Adrenal gland (tissue), 12 donors: Measurements from ENCODE around the gene PNP. TPM values are rescaled to one million over a fixed set of nuclear protein-coding genes. Genes with fewer than 3 reads are reported as not detected.

Experiments
- DNase-seq, 7 donors: peaks; one replicate each; pipeline ENCODE4 v3.0.0-alpha.2; 2019 to 2020
- H3K27ac ChIP-seq, 5 donors: fragments of 200-600 bp; sonication (generic) in 4 of 5; 1 replicate in 3 of 5; 2 replicates in 2 of 5; pipeline versions ENCODE4 v1.5.1 to v1.8.0; 2016 to 2020; ENCODE audit warnings: mild to moderate bottlenecking in 1 of 5
- H3K27me3 ChIP-seq: fragments of 200-600 bp; 2 replicates; pipeline ENCODE4 v1.8.0; 2021
- H3K36me3 ChIP-seq, 2 donors: fragments of 200-600 bp; replicated peaks in 1 of 2; 1 replicate in 1 of 2; 2 replicates in 1 of 2; pipeline versions ENCODE4 v1.5.1 to v1.8.0; 2018 to 2022
- H3K4me1 ChIP-seq, 2 donors: fragments of 200-600 bp; replicated peaks in 1 of 2; 1 replicate in 1 of 2; 2 replicates in 1 of 2; pipeline versions ENCODE4 v1.5.1 to v1.8.0; 2018 to 2021
- H3K4me3 ChIP-seq, 4 donors: fragments of 200-600 bp; sonication (generic) in 3 of 4; one replicate each; pipeline ENCODE4 v1.5.1; 2016 to 2018
- H3K9me3 ChIP-seq, 3 donors: fragments of 200-600 bp; sonication (generic) in 1 of 3; replicated peaks in 1 of 3; 1 replicate in 2 of 3; 2 replicates in 1 of 3; pipeline versions ENCODE4 v1.5.1 to v1.8.0; 2016 to 2021
- CTCF ChIP-seq, 6 experiments: fragments of 450-650 bp in 4 of 6; fragments of 200-600 bp in 2 of 6; sonication (generic) in 1 of 6; IDR thresholded peaks; 1 replicate in 5 of 6; 2 replicates in 1 of 6; pipeline versions ENCODE4 v1.5.1 to v1.8.0; 2016 to 2021; ENCODE audit warnings: antibody characterized with exemption in 6 of 6, mild to moderate bottlenecking in 2 of 6, moderate library complexity in 1 of 6
- POLR2A ChIP-seq, 2 donors: fragments of 450-650 bp; IDR thresholded peaks; one replicate each; pipeline ENCODE4 v1.6.1; 2017; ENCODE audit warnings: antibody characterized with exemption in 2 of 2, mild to moderate bottlenecking in 2 of 2, moderate library complexity in 1 of 2
- WGBS, 4 donors: extraction: QIAGEN DNeasy Blood & Tissue Kit in 2 of 4; methylation state at CpG; one replicate each; pipeline versions ENCODE4 v1.1.5 to v1.1.7; 2013 to 2017; 5-methylcytosine and 5-hydroxymethylcytosine counted together
- intact Hi-C, 2 donors: fragments of 100-400 bp; cut with DNase I; formaldehyde crosslinking; loops; one replicate each; pipeline versions ENCODE4 v1.14.1 to v1.15.0; 2022 to 2023
- polyA plus RNA-seq, 3 donors: library from polyadenylated mRNA; stranded (reverse); fragments of 200-250 nt in 2 of 3; fragments of 350-450 nt in 1 of 3; fragmentation: Illumina TruSeq in 1 of 3; extraction: RNeasy Lipid Tissue Mini Kit (QIAGEN cat#74804) in 1 of 3; gene quantifications; one replicate each; pipeline ENCODE4 v1.2.3, GENCODE V29; 2013 to 2014
- total RNA-seq, 9 donors: library from RNA; depleted of rRNA in 4 of 9; stranded (reverse); fragments of >200 nt in 4 of 9; fragments of 120-200 nt in 1 of 9; fragmentation: NEBNext Ultra II Directional in 1 of 9; extraction: Animal tissue kit (Norgen Biotek cat#: 25700) in 1 of 9; gene quantifications; one replicate each; pipeline versions ENCODE4 v1.1.0 to v1.2.4, GENCODE V29; 2013 to 2023
- donor health status: healthy with polysubstance abuse.
- donor health status: Bipolar disorder and iron deficiency.
- donor health status: DM: yes; HTN: yes; CAD: no.
- donor health status: DM: no; HTN: no; CAD: no.
- donor health status: DM: no; HTN: no; CAD: no.
- donor health status: DM: yes; HTN: yes; CAD: no.

PNP gene
- total and polyA plus RNA-seq, 12 donors: 5.4 to 101 (median 17.9) TPM

- H3K27ac ChIP-seq: no peak overlapping the region
- no peaks in the 10 kb centered on the region for H3K27me3 ChIP-seq
- DNase-seq: no peak
- H3K4me1 ChIP-seq: no peaks in the 10 kb centered on the region
- no peaks in the 10 kb centered on the region for H3K36me3 ChIP-seq
- no peak overlapping the region for H3K4me3 ChIP-seq
- no peaks in the 10 kb centered on the region for H3K9me3 ChIP-seq
- intact Hi-C loops: no loop called here
- no peak for TF ChIP-seq POLR2A (IDR thresholded peaks at IDR 0.05)
- TF ChIP-seq CTCF (IDR thresholded peaks at IDR 0.05): no peak
- WGBS, 4 donors: 83 to 95% (median 88%) methylated on average over 4 of the region's 4 CpGs
Observed at GRCh38 chr14:20492486-20492885, 23.3 kb downstream of the PNP start.

GRCh38 chr14:20493634-20494033 is 24.4 kb downstream of the PNP start:
- peak in 1 of 7 donors; percentile 13 for DNase-seq
- Histone ChIP-seq H3K27ac (peak overlapping the region in 1 of 5 donors; percentile 1), H3K4me1 (no peaks in the 10 kb centered on the region), H3K4me3 (no peak overlapping the region), H3K27me3 (no peaks in the 10 kb centered on the region), H3K9me3 (no peaks in the 10 kb centered on the region), H3K36me3 (no peaks in the 10 kb centered on the region)
- intact Hi-C loops: no loop called here
- no peak for TF ChIP-seq POLR2A (IDR thresholded peaks at IDR 0.05)
- TF ChIP-seq CTCF (IDR thresholded peaks at IDR 0.05): no peak
- WGBS, 4 donors: 27 to 83% (median 56%) methylated on average over 2 of the region's 2 CpGs

- Histone ChIP-seq H3K9me3 (no peaks in the 10 kb centered on the region), H3K4me1 (no peaks in the 10 kb centered on the region), H3K36me3 (no peaks in the 10 kb centered on the region), H3K4me3 (no peak overlapping the region), H3K27ac (no peak overlapping the region), H3K27me3 (no peaks in the 10 kb centered on the region)
- TF ChIP-seq POLR2A (IDR thresholded peaks at IDR 0.05) (no peak), CTCF (IDR thresholded peaks at IDR 0.05) (no peak)
- peak in 2 of 7 donors; percentile 15 to 21 for DNase-seq
- intact Hi-C loops: no loop called here
- 75 to 76% (median 76%) methylated on average over 8 of the region's 8 CpGs for whole genome bisulfite sequencing, 4 donors
Observed at GRCh38 chr14:20494935-20495766, 25.9 kb downstream of the PNP start.

GRCh38 chr14:20498622-20499021 is 29.4 kb downstream of the PNP start:
- WGBS, 4 donors: 65 to 81% (median 74%) methylated on average over 2 of the region's 2 CpGs

More at GRCh38 chr14:20498622-20499021, 29.4 kb downstream of the PNP start:
- Histone ChIP-seq H3K9me3 (no peaks in the 10 kb centered on the region), H3K4me3 (no peak overlapping the region), H3K27ac (no peak overlapping the region), H3K36me3 (no peaks in the 10 kb centered on the region), H3K27me3 (no peaks in the 10 kb centered on the region), H3K4me1 (no peaks in the 10 kb centered on the region)
- no peak for DNase-seq
- TF ChIP-seq POLR2A (IDR thresholded peaks at IDR 0.05): no peak
- TF ChIP-seq CTCF (IDR thresholded peaks at IDR 0.05): no peak
- intact Hi-C loops: no loop called here
